WTC11 (cell line): ENCODE measurements around the gene ATP6V1F.

ENCODE experiments used
- CREB1 ChIP-seq: sonication (generic); formaldehyde crosslinking; IDR thresholded peaks from 2 replicates; pipeline ENCODE4 v1.8.0; 2023; ENCODE audit warnings: mild to moderate bottlenecking, missing genetic modification reagents
- E2F5 ChIP-seq: sonication (generic); formaldehyde crosslinking; IDR thresholded peaks from 2 replicates; pipeline ENCODE4 v1.8.1; 2022; ENCODE audit warnings: mild to moderate bottlenecking, moderate library complexity, missing genetic modification reagents
- ZNF423 ChIP-seq: fragments of 250-450 bp; sonication (Bioruptor Pico); IDR thresholded peaks from 2 replicates; pipeline ENCODE4 v2.1.2; 2022; ENCODE audit warnings: mild to moderate bottlenecking, moderate library complexity
- TF ChIP-seq, protein P1 (sequence below): sonication (generic); formaldehyde crosslinking; IDR thresholded peaks from 2 replicates; pipeline ENCODE4 v1.8.1; 2022; ENCODE audit warnings: missing genetic modification reagents, borderline replicate concordance

DNA sequence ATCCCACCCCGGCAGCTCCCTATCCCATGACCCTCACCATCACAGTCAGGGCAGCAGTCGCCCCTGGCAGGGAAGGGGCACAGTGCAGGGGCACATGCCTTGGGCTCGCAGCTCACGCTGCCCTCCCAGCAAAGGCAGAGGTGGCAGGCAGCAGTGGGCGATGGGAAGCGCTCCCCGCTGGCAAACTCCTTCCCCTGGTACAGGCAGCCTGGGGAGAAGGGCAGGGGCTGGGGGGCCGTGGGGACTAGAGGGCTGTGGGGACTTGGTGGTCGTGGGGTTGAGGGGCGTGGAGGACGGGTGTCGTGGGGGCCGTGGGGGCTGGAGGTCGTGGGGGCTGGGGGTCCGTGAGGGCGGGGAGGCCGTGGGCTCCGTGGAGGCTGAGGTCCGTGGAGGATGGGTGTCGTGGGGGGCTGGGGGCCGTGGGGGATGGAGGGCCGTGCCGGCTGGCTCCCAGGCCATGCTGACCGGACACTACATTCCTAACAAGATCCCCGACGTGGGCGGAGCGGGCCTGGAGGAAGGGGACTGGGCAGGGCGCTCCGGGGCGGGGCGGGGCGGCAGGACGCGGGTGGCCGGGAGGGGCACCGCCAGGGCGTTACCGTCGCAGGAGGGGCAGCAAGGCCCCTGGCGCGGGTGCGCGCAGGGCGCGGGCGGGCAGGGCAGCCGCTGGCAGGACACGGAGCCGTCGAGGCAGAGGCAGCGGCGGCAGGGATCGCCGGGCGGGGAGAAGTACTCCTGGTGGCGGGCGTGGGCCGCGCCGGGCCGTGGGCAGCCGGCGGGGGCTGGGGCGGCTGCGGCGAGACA, 27.9 kb downstream of the ATP6V1F start:
- TF ChIP-seq ZNF423 (CRISPR knock-in tag) (no peak), E2F5 (CRISPR knock-in tag) (no peak), CREB1 (CRISPR knock-in tag) (no peak)
- TF ChIP-seq, protein P1, sequence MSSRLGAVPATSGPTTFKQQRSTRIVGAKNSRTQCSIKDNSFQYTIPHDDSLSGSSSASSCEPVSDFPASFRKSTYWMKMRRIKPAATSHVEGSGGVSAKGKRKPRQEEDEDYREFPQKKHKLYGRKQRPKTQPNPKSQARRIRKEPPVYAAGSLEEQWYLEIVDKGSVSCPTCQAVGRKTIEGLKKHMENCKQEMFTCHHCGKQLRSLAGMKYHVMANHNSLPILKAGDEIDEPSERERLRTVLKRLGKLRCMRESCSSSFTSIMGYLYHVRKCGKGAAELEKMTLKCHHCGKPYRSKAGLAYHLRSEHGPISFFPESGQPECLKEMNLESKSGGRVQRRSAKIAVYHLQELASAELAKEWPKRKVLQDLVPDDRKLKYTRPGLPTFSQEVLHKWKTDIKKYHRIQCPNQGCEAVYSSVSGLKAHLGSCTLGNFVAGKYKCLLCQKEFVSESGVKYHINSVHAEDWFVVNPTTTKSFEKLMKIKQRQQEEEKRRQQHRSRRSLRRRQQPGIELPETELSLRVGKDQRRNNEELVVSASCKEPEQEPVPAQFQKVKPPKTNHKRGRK (CRISPR knock-in tag): no peak
